Posterior cingulate gyrus (tissue), 11 donors: ENCODE results near the gene CEP295NL.

ENCODE experiments used
- DNase-seq, 10 donors: peaks; one replicate each; pipeline versions ENCODE4 v3.0.0 to v3.0.0-alpha.2; 2020 to 2021; ENCODE audit warnings: mixed read lengths in 3 of 10
- intact Hi-C: fragments of 100-400 bp; cut with DNase I; formaldehyde crosslinking; loops from one replicate; pipeline ENCODE4 v1.15.1; 2023

The CEP295NL gene

GRCh38 chr17:78933025-78933958, 30.3 kb upstream of the CEP295NL start:
- DNase-seq = no peak
- intact Hi-C loops = no loop called here

DNA sequence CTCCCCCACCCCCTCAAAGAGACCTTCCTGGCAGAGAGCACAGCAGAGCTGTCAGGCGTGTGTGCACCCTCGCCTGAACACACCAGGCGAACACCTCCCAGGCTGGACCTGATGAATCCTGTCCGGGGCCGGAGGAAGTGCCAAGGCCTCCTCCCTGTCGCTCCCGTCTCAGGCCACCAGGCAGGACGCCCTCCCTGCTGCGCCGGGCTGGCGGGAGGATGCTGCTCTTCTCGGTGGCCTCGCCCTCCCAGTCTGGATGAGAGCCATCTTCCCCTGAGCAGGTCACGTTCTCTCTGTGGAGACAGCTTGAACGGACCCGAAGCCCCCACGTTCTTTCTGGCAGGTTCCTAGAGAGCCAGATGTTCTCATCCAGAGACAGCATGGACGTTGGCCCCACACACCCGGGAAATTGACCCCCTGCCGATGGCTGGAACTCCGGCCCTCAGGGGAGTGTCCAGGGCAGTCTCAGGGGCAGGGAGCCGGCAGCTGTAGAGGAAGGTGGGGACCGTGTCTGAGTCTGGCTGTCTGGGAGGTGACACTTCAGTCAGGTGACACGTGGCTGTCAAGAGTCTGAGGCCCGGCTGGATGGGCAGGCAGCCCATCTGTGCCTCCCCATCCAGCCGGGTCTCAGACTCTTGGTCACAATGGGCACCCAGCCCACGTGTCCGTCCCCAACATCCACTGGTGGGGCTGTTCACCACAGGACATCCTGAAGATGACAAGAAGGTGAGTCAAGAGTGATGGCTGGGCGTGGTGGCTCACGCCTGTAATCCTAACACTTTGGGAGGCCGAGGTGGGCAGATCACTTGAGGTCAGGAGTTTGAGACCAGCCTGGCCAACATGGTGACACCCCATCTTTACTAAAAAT, 27.1 kb upstream of the CEP295NL start:
- intact Hi-C loops = no loop called here
- DNase-seq = no peak

GRCh38 chr17:78925662-78926555, 22.9 kb upstream of the CEP295NL start:
- peak; percentile 46 to 96 (median 64) for DNase-seq
- intact Hi-C loops = loop anchor here (1.0 kb wide), 2 partner anchors 8 to 45 kb away; no protein-coding TSS in a partner anchor

GRCh38 chr17:78925234-78925633, 22.2 kb upstream of the CEP295NL start, which contains the start of gene TIMP2:
TIMP2 (minus strand) TSS chr17:78925387; CDS start chr17:78925088, 299 bp downstream.
- intact Hi-C loops = loop anchor here (1.0 kb wide), 1 partner anchor 9 kb away; no protein-coding TSS in a partner anchor
- DNase-seq = peak; percentile 82 to 98 (median 89)

DNA sequence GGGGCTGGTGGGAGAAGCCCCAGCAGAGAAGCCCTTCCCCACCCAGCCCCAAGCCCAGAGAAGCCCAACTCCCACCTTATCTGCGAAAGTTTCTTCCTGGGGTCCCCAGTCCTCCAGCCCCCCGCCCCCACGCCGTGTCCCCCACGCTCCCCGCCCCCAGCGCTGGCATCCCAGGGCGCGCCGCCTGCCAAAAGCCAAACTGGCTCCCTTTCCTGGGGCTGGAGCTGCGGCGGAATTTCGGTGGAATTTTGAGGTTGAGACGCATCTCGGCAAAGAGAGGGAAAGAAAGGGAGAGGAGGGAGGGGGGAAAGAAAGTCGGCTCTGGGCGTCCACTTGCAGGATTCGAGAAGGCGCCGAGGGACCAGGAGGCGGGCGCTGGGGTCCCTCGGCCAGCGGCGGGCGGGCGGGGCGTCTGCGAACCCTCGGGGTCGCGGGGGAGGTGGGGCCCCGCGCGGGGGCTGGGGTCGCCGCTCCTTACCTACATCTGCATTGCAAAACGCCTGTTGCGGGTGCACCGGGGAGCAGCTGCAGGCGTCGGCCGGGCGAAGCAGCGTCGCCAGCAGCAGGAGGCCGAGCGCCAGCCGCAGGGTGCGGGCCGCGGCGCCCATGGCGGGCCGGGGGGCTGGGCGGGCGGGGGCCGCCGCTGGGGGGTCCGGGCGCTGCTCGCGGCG, 21.6 kb upstream of the CEP295NL start:
- intact Hi-C loops = loop anchor here (1.0 to 5.0 kb wide), 2 partner anchors 10 to 42 kb away; no protein-coding TSS in a partner anchor
- DNase-seq = peak in 1 of 10 donors; percentile 37

DNA sequence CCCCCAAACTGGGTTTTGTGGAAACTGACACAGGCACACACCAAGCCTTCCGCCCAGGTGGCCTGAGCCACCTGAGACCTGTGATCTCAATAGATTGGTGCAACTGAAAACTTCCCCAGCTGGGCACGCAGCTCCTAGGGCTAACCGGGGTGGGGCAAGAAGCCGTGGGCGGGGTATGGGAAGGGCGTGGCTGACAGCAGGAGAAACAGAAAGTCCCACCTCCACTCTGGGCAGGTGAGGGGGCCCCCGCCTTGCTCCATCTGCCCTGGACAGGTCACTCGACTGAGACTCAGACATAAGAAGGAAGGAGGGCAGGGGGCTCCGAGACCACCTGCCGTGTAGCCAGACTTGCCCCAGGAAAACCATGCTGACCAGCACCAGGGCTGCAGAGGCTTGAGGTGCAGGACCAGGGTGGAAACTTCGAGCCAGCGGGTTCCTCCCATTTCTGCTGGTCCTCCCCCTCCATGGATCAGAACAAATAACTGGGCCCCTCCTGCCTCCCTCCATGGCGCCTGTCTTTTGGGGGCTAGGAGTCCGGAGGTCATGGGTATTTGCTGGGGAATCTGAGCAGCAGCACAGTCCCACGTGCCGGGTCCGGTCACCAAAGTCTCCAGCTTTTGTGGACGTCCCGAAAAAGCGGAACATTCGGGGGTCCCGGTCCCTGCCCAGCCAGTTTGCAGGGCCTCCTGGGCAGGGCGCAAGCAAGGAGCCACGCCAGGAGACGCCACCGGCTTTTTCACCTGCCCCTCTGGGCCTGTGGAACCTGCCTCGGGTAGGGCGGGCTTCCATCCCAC, 20.9 kb upstream of the CEP295NL start:
- intact Hi-C loops = loop anchor here (5.0 kb wide), 1 partner anchor 42 kb away; no protein-coding TSS in a partner anchor

GRCh38 chr17:78922816-78923498, 20.0 kb upstream of the CEP295NL start:
- intact Hi-C loops = loop anchor here (5.0 kb wide), 1 partner anchor 41 kb away; no protein-coding TSS in a partner anchor
- no peak for DNase-seq

More for the DNA sequence above, 20.9 kb upstream of the CEP295NL start:
- DNase-seq = peak in 1 of 10 donors; percentile 89

DNA sequence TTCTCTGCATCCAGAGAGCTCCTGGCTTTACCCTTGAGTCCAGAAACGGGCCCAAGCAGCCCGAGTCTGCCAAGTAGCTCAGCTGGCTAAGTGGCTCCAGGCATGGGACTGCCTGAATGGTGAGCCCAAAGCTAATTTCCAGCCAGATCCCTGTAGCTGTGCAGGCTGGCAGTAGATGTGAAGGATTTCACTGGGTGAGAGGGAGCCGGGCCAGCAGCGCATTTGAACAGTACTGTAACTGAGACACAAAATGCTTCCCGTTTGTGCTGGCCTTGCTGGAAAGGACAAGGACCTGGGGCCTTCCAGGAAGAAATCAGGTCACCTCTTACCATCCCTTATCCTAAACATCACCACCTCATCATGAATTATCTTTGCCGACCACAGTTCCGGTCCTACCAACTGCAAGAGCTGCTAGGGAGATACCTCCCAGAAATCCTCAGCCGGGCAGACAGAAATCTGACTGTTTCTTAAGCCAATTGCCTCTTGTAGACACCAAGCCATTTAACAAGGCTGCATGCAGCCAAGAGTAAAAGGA, 18.5 kb upstream of the CEP295NL start:
- peak; percentile 51 to 93 (median 68) for DNase-seq
- intact Hi-C loops = loop anchor here (5.0 kb wide), 1 partner anchor 39 kb away; no protein-coding TSS in a partner anchor

DNA sequence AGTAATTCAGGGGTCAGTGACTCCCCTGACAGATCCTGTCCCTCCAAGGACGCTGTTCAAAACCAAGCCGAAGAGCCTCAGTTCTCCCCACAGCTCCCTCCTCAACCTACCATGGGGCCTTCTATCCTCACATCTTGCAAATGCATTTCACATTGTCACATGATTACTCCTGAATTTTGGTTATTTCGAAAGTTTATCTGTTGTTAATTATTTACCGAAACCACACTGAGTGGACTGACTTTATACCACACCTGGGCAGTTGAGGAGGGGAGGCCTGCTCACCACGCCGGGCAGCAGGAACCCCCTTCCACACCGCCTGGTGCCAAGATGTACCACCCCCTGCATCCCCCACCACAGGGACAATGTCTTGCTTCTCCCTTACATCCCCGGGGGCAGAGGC, 17.5 kb upstream of the CEP295NL start:
- no peak for DNase-seq
- intact Hi-C loops = loop anchor here (5.0 kb wide), 1 partner anchor 38 kb away; no protein-coding TSS in a partner anchor

DNA sequence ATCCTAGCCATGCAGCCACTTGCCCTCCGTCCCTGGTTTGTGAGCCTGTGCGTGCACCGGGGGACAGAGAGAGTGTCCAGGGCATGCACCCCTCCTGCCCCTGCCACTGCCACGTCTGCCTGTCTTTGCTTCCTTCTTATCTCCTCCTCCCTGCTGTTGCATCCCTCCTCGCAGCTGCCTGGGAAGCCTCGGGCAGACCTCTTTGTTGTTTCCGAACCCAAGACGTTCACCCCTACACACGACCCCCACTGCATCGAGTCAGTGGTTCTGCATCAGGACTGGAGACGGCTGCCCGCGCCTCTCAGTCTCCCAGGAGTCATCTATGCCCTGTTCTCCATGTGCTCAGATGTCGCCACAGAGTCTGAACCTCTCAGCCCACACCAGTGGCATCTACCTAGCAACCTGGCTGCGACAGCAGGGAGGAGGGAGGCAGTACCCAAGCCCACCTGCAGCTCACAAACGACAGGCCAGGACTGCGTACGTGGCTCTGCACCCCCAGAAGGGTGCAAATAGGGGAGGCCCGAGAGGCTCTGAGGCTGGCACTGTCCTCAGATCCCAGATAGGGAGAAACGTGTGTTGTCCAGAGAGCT, 17.0 kb upstream of the CEP295NL start:
- intact Hi-C loops = loop anchor here (5.0 kb wide), 1 partner anchor 38 kb away; no protein-coding TSS in a partner anchor
- no peak for DNase-seq

DNA sequence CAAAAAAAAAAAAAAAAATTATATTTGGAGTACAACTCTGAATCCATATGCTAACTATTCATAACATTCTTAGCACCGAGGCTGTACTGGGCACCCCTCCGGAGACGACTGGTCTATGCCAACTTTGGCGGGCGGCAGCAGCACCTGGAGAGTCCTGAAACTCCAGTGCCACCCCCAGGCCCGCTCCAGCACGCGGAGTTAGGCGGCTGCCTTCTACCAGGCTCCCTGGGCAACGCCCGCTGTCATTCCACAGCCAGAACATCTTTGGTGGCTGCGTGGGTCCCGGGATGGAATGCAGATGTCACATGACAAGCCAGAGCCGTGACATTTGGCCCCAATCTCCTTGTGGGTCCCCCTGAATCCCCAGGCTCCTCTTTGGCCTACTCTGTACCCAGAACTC, 16.0 kb upstream of the CEP295NL start:
- intact Hi-C loops = no loop called here
- DNase-seq = no peak

- intact Hi-C loops = no loop called here
- DNase-seq = no peak
These were observed 14.7 kb upstream of the CEP295NL start for GRCh38 chr17:78917451-78918275.

- intact Hi-C loops = no loop called here
- no peak for DNase-seq
These were observed 13.1 kb upstream of the CEP295NL start for GRCh38 chr17:78915872-78916632.

- DNase-seq = no peak
- intact Hi-C loops = no loop called here
These were observed 10.1 kb upstream of the CEP295NL start for GRCh38 chr17:78913115-78913514.

- DNase-seq = no peak
- intact Hi-C loops = no loop called here
These were observed 9.1 kb upstream of the CEP295NL start for GRCh38 chr17:78912082-78912481.
